Esophagus muscularis mucosa (tissue), 3 donors: ENCODE results near the gene TASL.

ENCODE experiments used
- POLR2AphosphoS5 ChIP-seq, 2 donors: sonication (generic); formaldehyde crosslinking; IDR thresholded peaks; one replicate each; pipeline ENCODE4 v1.6.1; 2017; ENCODE audit warnings: antibody characterized with exemption in 2 of 2
- TF ChIP-seq, protein P1 (sequence below), 3 experiments: fragments of 200-600 bp in 2 of 3; fragments of 450-650 bp in 1 of 3; sonication (generic) in 2 of 3; IDR thresholded peaks; one replicate each; pipeline ENCODE4 v1.5.1; 2017 to 2019; ENCODE audit warnings: antibody characterized with exemption in 3 of 3, mild to moderate bottlenecking in 2 of 3, moderate library complexity in 1 of 3

DNA sequence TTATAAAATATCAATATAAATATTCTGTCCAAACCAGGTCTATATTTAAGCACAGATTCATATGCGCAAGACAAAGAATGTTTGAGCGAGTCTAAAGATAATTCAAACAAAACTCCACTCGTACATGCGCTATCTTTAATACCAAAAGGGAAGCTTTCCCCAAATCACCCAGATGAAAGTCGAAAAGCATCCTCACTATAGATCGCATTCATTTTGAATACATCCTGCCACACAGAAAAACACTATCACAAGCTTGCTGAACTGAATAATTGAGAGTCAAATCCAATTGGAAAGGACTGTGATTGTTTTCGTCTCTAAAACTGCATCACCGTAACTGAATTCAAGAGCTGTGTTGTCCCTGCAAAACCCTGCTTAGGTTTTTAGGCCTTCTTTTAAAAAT is 685 bp downstream of the TASL start:
- TF ChIP-seq POLR2AphosphoS5 (IDR thresholded peaks at IDR 0.05) = no peak
- TF ChIP-seq, protein P1, sequence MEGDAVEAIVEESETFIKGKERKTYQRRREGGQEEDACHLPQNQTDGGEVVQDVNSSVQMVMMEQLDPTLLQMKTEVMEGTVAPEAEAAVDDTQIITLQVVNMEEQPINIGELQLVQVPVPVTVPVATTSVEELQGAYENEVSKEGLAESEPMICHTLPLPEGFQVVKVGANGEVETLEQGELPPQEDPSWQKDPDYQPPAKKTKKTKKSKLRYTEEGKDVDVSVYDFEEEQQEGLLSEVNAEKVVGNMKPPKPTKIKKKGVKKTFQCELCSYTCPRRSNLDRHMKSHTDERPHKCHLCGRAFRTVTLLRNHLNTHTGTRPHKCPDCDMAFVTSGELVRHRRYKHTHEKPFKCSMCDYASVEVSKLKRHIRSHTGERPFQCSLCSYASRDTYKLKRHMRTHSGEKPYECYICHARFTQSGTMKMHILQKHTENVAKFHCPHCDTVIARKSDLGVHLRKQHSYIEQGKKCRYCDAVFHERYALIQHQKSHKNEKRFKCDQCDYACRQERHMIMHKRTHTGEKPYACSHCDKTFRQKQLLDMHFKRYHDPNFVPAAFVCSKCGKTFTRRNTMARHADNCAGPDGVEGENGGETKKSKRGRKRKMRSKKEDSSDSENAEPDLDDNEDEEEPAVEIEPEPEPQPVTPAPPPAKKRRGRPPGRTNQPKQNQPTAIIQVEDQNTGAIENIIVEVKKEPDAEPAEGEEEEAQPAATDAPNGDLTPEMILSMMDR (IDR thresholded peaks at IDR 0.05) = no peak
